Measurements from ENCODE around the gene CROCC2. TPM values are rescaled to one million over a fixed set of nuclear protein-coding genes. Genes with fewer than 3 reads are reported as not detected.

The CROCC2 gene
- total RNA-seq, 1 experiment from 2014 or later = not detected

- DNase-seq (ENCODE audit: extremely low read depth, low read depth) = no peak
Measured at GRCh38 chr2:240953426-240954410, 47.6 kb downstream of the CROCC2 start.

- no peak for DNase-seq (ENCODE audit: extremely low read depth, low read depth)
Measured at GRCh38 chr2:240954436-240955305, 48.5 kb downstream of the CROCC2 start.

GRCh38 chr2:240955306-240956170 is 49.4 kb downstream of the CROCC2 start:
- DNase-seq (ENCODE audit: extremely low read depth, low read depth) = no peak

DNA sequence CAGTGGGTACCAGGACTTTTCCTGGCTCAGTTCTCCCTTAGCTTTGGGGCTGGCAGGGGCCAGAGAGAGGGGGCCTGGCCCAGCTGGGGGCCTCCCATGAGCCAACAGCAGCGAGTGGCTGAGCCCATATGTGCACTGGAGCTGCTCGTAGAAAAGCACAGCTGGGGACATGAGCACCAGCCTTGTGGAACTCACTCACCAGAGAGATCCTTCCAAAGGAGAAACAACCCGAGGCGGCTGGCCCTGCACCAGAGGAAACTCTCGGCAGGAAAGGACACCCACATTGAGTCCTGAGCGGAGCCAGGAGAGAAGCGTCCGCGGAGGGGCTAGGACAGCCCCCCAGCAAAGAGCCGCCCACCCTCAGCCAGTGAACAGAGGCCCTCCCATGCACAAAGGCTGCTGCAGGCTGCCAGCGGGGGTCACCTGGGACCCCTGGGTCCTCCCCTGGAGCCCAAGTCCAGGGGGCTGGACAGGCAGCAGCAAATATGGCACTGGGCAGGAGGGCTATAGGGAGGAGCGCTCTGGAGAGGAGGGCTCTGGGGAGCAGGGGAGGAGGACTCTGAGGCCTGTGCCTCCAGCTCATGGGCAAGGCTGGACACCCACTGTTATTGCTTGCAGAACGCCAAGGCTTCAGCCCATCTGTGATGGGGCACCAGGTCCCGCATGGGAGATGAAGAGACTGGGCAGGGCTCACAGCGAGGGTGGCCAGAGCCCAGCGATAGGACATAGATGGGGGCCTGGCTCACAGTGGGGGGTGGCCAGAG is 50.2 kb downstream of the CROCC2 start:
- DNase-seq (ENCODE audit: extremely low read depth, low read depth) = no peak

- no peak for DNase-seq (ENCODE audit: extremely low read depth, low read depth)
Measured at GRCh38 chr2:240956935-240957655, 51.0 kb downstream of the CROCC2 start.

- DNase-seq (ENCODE audit: extremely low read depth, low read depth) = no peak
Measured at GRCh38 chr2:240957656-240958365, 51.7 kb downstream of the CROCC2 start.

- DNase-seq (ENCODE audit: extremely low read depth, low read depth) = no peak
Measured at GRCh38 chr2:240958366-240959213, 52.5 kb downstream of the CROCC2 start.

- no peak for DNase-seq (ENCODE audit: extremely low read depth, low read depth)
Measured at GRCh38 chr2:240959214-240959940, 53.2 kb downstream of the CROCC2 start.

GRCh38 chr2:240959941-240960308 is 53.8 kb downstream of the CROCC2 start:
- no peak for DNase-seq (ENCODE audit: extremely low read depth, low read depth)

DNA sequence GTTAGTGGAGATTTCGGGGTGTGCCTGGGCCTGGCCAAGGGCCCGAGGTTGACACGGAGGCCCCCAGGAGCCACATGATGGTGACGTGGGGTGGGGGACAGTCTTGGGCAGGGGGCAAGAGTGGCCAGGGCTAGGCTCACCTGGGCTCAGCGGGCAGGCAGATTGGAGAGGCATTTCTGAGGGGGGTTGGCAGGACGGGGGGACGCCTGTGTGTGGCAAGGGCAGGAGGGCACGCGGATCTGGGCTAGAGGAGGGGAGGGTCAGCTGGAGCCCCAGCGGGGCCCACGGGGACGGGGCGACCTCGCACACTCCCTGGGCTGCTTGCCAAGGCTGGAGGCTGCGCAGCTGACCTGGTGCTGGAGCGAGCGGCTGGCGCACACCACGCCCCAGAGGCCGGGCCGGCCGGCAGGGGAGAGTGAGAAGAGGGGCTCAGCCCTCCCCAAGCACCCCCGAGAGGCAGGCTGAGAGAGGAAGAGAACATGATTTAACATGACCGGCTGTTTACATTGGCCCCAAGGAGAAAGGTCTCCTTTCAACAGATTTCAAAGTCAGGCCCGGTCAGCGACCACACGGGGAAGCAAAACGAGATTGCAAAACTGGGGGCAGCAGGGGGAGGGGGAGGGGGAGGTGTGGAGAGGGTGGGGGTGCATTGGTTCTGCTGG is 54.3 kb downstream of the CROCC2 start:
- DNase-seq (ENCODE audit: extremely low read depth, low read depth) = no peak

DNA sequence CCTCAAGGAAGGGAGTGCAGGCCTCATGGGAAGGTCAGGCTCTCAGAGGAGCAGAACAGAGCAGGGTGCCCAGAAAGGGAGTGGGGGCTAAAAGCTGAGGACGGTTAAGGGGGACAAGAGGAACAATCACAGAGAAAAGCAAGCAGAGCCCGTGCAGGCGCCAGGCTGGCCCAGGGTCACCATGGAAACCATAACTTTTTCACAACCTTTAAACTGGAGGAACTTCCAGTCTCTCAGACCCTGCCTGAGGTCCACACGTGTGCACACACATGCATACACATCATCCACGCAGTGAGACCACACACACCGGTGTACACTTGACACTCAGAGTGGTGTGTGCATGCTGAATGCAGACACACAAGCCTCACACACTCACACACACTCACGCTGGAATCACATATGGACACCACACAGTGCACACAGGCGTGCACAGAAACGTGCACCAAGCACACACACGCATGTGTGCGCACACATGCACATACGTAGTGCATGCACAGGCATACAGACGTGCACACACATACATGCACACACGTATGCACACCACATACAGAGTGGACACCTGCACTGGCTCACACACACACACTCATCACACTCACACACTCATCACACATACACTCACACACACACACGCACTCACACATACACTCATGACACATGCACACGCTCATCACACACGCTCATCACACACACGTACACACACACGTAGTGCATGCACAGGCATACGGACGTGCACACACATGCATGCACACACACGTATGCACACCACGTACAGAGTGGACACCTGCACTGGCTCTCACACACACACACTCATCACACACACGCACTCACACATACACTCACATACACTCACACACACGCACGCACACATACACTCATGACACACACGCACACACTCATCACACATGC is 55.1 kb downstream of the CROCC2 start:
- DNase-seq (ENCODE audit: extremely low read depth, low read depth) = no peak

DNA sequence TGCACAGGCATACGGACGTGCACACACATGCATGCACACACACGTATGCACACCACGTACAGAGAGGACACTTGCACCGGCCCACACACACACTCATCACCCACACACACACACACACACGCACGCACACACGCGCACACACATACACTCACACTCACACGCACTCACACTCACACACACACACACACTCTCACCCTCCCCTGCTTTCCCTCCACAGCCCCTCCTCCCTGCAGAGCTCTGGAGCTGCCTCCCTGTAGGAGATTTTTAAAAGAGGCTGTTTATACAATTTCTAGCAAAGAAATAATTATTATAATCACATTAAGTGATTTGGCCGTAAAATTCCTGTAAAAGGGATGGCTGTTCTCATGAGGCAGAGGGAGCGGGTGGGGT is 55.8 kb downstream of the CROCC2 start:
- no peak for DNase-seq (ENCODE audit: extremely low read depth, low read depth)

GRCh38 chr2:240962300-240963064 is 56.3 kb downstream of the CROCC2 start:
- no peak for DNase-seq (ENCODE audit: extremely low read depth, low read depth)

GRCh38 chr2:240963065-240963867 is 57.1 kb downstream of the CROCC2 start:
- no peak for DNase-seq (ENCODE audit: extremely low read depth, low read depth)

Data from NCI-H460 (cell line).